Middle frontal gyrus (tissue), 1 donor: Measurements from ENCODE around the gene ADK.

Source experiments
- DNase-seq: peaks from one replicate; pipeline ENCODE4 v3.0.0-alpha.2; 2015; ENCODE audit warnings: low spot score; ENCODE audit errors: extremely low spot score

The ADK gene

GRCh38 chr10:74718208-74718607 is 567.2 kb downstream of the ADK start:
- DNase-seq: no peak

- no peak for DNase-seq
These were observed 577.2 kb downstream of the ADK start for GRCh38 chr10:74728225-74728624.

GRCh38 chr10:74730246-74730645 is 579.2 kb downstream of the ADK start:
- DNase-seq: no peak

GRCh38 chr10:74733612-74734011 is 582.6 kb downstream of the ADK start:
- no peak for DNase-seq

GRCh38 chr10:74736029-74736428 is 585.0 kb downstream of the ADK start:
- DNase-seq: no peak

- DNase-seq: no peak
These were observed 587.0 kb downstream of the ADK start for GRCh38 chr10:74738052-74738451.

- DNase-seq: no peak
These were observed 587.5 kb downstream of the ADK start for GRCh38 chr10:74738542-74738941.

- no peak for DNase-seq
These were observed 588.1 kb downstream of the ADK start for GRCh38 chr10:74738985-74739567.

- no peak for DNase-seq
These were observed 592.4 kb downstream of the ADK start for GRCh38 chr10:74743401-74743800.

- no peak for DNase-seq
These were observed 594.4 kb downstream of the ADK start for GRCh38 chr10:74745449-74745848.

- DNase-seq: no peak
These were observed 595.8 kb downstream of the ADK start for GRCh38 chr10:74746813-74747212.

GRCh38 chr10:74748468-74749031 is 597.5 kb downstream of the ADK start:
- DNase-seq: no peak

GRCh38 chr10:74750848-74751274 is 599.8 kb downstream of the ADK start:
- no peak for DNase-seq

GRCh38 chr10:74752371-74753040 is 601.5 kb downstream of the ADK start:
- DNase-seq: no peak

- DNase-seq: no peak
These were observed 602.6 kb downstream of the ADK start for GRCh38 chr10:74753442-74754211.

GRCh38 chr10:74754381-74754821 is 603.4 kb downstream of the ADK start:
- no peak for DNase-seq

GRCh38 chr10:74755273-74755672 is 604.3 kb downstream of the ADK start:
- DNase-seq: no peak
